ENCODE measurements around the gene NCR3LG1. TPM values are rescaled to one million over a fixed set of nuclear protein-coding genes. Genes with fewer than 3 reads are reported as not detected.

Gene NCR3LG1
- total RNA-seq, 4 donors from 2014 or later = 5.2 to 11.7 (median 9.4) TPM

DNA sequence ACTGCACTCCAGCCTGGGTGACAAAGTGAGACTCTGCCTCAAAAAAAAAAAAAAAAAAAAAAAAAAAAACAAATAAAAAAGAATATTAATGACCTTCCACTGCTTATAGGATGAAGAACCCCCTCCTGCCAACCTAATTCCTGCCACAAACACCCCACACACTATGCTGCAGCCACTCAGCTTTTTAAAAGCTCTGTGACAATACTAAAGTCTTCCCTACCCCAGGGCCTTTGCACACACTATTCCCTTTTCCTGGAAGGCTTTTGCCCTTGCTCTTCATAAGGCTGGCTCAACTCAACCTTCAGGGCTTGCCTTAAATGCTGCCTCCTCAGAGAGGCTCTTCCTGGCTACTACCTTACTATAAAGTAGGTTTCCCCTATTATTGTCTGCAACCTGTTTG, 47.6 kb downstream of the NCR3LG1 start:
- no peak for DNase-seq
- Histone ChIP-seq H3K36me3 (no peaks in the 10 kb centered on the region), H3K27ac (no peak overlapping the region), H3K27me3 (no peaks in the 10 kb centered on the region), H3K4me1 (no peaks in the 10 kb centered on the region), H3K9me3 (no peaks in the 10 kb centered on the region), H3K4me3 (no peak overlapping the region)
- intact Hi-C loops (cut with DNase I; ENCODE audit: low total_unique reads) = no loop called here
- in situ Hi-C loops (cut with MboI; ENCODE audit: low pct_ligation_motif_present in 1 of 4, low pct_unique_long_range_greater_than_20kb in 1 of 4, low sequenced_read_pairs in 3 of 4) = no loop called here
- TF ChIP-seq POLR2A (IDR thresholded peaks at IDR 0.05) = no peak
- no peak for TF ChIP-seq POLR2AphosphoS5 (IDR thresholded peaks at IDR 0.05)
- no peak for TF ChIP-seq EP300 (IDR thresholded peaks at IDR 0.05; ENCODE audit: low read depth)
- TF ChIP-seq, protein P1, sequence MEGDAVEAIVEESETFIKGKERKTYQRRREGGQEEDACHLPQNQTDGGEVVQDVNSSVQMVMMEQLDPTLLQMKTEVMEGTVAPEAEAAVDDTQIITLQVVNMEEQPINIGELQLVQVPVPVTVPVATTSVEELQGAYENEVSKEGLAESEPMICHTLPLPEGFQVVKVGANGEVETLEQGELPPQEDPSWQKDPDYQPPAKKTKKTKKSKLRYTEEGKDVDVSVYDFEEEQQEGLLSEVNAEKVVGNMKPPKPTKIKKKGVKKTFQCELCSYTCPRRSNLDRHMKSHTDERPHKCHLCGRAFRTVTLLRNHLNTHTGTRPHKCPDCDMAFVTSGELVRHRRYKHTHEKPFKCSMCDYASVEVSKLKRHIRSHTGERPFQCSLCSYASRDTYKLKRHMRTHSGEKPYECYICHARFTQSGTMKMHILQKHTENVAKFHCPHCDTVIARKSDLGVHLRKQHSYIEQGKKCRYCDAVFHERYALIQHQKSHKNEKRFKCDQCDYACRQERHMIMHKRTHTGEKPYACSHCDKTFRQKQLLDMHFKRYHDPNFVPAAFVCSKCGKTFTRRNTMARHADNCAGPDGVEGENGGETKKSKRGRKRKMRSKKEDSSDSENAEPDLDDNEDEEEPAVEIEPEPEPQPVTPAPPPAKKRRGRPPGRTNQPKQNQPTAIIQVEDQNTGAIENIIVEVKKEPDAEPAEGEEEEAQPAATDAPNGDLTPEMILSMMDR (IDR thresholded peaks at IDR 0.05) = no peak

DNA sequence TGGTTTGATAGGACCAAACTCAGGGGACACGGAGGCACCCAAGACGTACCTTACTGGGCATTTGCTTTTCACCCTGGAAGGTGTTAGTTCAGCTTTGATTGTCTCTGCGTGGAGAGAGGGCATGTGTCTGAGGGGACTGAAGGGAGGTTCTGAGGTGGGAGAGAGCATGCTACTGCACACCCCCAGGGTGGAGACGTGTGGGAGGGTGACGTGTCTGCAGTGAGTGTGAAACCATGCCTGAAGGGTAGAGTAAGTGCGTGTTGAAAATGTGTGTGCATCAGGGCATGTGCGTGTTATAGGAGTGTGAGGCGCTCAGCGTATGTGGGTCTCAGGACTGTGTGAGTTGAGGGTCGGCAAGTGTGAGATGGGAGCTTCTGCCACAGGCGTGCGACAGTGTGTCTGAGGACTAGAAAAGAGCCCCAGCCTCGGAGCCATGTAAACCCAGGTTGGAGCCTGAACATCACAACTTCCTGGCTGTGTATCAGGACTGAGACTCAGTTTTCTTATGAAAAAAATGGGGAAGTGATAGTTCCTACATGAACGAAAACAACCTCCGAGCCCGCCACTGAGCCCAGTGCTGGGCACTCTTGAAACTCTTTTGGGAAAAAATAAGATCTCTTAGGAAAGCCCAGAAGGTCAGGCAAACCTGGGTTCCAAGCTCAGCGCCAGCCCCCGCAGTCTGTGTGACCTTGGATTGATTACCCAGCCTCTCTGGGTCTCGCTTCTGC, 48.6 kb downstream of the NCR3LG1 start:
- H3K27me3 ChIP-seq = no peaks in the 10 kb centered on the region
- peaks cover 0 to 2% (median under 1%) of the 10 kb centered on the region in 4 donors for H3K4me1 ChIP-seq
- 73 to 100% methylated on average over 2 to 19 of the region's 19 CpGs for whole genome bisulfite sequencing, 2 donors (ENCODE audit: low coverage in 1 of 2)
- intact Hi-C loops (cut with DNase I; ENCODE audit: low total_unique reads) (no loop called here), in situ Hi-C loops (cut with MboI; ENCODE audit: low pct_ligation_motif_present in 1 of 4, low pct_unique_long_range_greater_than_20kb in 1 of 4, low sequenced_read_pairs in 3 of 4) (no loop called here)
- no peaks in the 10 kb centered on the region for H3K9me3 ChIP-seq
- TF ChIP-seq, protein P1 (IDR thresholded peaks at IDR 0.05) = no peak
- TF ChIP-seq EP300 (IDR thresholded peaks at IDR 0.05; ENCODE audit: low read depth) (no peak), POLR2AphosphoS5 (IDR thresholded peaks at IDR 0.05) (no peak), POLR2A (IDR thresholded peaks at IDR 0.05) (no peak)
- H3K36me3 ChIP-seq = no peaks in the 10 kb centered on the region
- H3K4me3 ChIP-seq = no peak overlapping the region
- H3K27ac ChIP-seq = no peak overlapping the region
- DNase-seq = no peak

DNA sequence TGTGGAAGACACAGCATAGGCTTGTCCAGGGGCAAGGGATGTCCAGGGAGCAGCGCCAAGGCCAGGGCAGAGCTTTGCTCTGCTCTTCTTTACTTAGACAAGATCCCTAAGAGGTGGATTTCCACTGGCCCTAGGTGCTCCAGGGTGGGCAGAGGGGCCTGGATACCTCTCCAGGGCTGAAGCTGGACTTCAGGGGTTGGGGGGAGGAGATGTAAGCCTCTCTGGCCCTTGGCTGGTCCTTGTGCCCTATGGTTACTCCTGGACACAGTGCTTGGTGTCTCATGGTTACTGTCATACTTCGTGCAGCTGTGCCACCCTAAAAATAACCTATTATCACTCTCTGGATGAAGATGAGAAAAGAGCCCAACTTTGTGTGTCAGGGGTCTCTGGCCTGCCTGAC, 49.7 kb downstream of the NCR3LG1 start:
- TF ChIP-seq, protein P1 (IDR thresholded peaks at IDR 0.05) = no peak
- TF ChIP-seq POLR2A (IDR thresholded peaks at IDR 0.05) (no peak), EP300 (IDR thresholded peaks at IDR 0.05; ENCODE audit: low read depth) (no peak), POLR2AphosphoS5 (IDR thresholded peaks at IDR 0.05) (no peak)
- WGBS, 2 donors (ENCODE audit: low coverage in 1 of 2) = 81 to 100% methylated on average over 1 to 2 of the region's 2 CpGs

DNA sequence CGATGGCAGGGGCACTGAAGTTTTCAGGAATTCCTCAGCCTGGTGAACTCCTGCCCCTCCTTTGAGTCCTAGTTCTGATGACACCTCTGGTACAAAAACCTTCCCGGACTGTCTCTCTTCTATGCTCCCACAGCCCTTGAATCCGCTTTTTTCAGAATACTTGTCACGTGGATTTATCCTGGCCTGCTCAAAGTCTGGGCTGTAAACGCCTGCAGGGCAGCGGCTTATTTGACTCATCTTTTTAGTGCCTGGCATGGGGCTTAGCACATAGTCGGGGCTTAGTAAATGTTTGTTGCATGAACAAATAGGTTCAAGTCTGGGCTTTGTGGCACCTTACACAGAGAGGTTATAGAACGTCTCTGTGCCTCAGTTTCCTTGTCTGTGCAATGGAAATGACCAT, 50.2 kb downstream of the NCR3LG1 start:
- no peak for DNase-seq
- in situ Hi-C loops (cut with MboI; ENCODE audit: low pct_ligation_motif_present in 1 of 4, low pct_unique_long_range_greater_than_20kb in 1 of 4, low sequenced_read_pairs in 3 of 4) = no loop called here

More for the DNA sequence above, 49.7 kb downstream of the NCR3LG1 start:
- Histone ChIP-seq H3K27ac (no peak overlapping the region), H3K9me3 (no peaks in the 10 kb centered on the region), H3K36me3 (no peaks in the 10 kb centered on the region), H3K4me1 (peaks cover 0 to 13% (median 6%) of the 10 kb centered on the region in 4 donors), H3K27me3 (no peaks in the 10 kb centered on the region), H3K4me3 (no peak overlapping the region)
- no peak for DNase-seq
- intact Hi-C loops (cut with DNase I; ENCODE audit: low total_unique reads) (no loop called here), in situ Hi-C loops (cut with MboI; ENCODE audit: low pct_ligation_motif_present in 1 of 4, low pct_unique_long_range_greater_than_20kb in 1 of 4, low sequenced_read_pairs in 3 of 4) (no loop called here)

More for the DNA sequence above, 50.2 kb downstream of the NCR3LG1 start:
- 81 to 84% methylated on average over 3 to 8 of the region's 8 CpGs for WGBS, 2 donors (ENCODE audit: low coverage in 1 of 2)
- H3K36me3 ChIP-seq = no peaks in the 10 kb centered on the region
- peaks cover 0 to 15% (median 6%) of the 10 kb centered on the region in 4 donors for H3K4me1 ChIP-seq
- H3K4me3 ChIP-seq = no peak overlapping the region
- intact Hi-C loops (cut with DNase I; ENCODE audit: low total_unique reads) = no loop called here
- H3K9me3 ChIP-seq = no peaks in the 10 kb centered on the region
- TF ChIP-seq POLR2AphosphoS5 (IDR thresholded peaks at IDR 0.05) = no peak
- TF ChIP-seq, protein P1 (IDR thresholded peaks at IDR 0.05) = no peak
- no peaks in the 10 kb centered on the region for H3K27me3 ChIP-seq
- no peak overlapping the region for H3K27ac ChIP-seq
